ENCODE results near the gene RIGI. TPM values are rescaled to one million over a fixed set of nuclear protein-coding genes. Genes with fewer than 3 reads are reported as not detected.

RIGI gene
- total and polyA plus RNA-seq, 9 of the 15 experiments (the other 6 are each of a cell fraction or from before 2014, with no cell fraction given) = 0.27 to 1.1 (median 0.54) TPM

- Histone ChIP-seq H4K20me1 (replicated peaks; ENCODE audit: control insufficient read depth, insufficient read depth, low read length) (peaks cover 8% of the 10 kb centered on the region; the same call in 1 of the 2 replicates), H2AFZ (ENCODE audit: low read depth, low read length) (no peak overlapping the region), H3K9me3 (replicated peaks; ENCODE audit: control insufficient read depth, insufficient read depth, low read depth, low read length) (no peaks in the 10 kb centered on the region), H3K79me2 (ENCODE audit: control insufficient read depth, insufficient read depth, low read length) (peaks cover 70% of the 10 kb centered on the region), H3K4me3 (no peak overlapping the region), H3K9me1 (ENCODE audit: control insufficient read depth, insufficient read depth, low read length) (no peaks in the 10 kb centered on the region), H3K27ac (ENCODE audit: extremely low read depth, low read depth, low read length) (no peak overlapping the region), H3K4me1 (replicated peaks in 1 of 2; ENCODE audit: control insufficient read depth in 2 of 2, insufficient read depth in 2 of 2, low read length in 2 of 2) (peaks cover 0 to 11% of the 10 kb centered on the region in 2 experiments; a peak in 2 of 5 replicates), H3K4me2 (ENCODE audit: insufficient read depth, low read length) (no peak overlapping the region), H3K9ac (ENCODE audit: insufficient read depth in 1 of 2, low read depth in 2 of 2, low read length in 2 of 2) (no peak overlapping the region), H3K36me3 (ENCODE audit: control insufficient read depth, insufficient read depth, low read length) (peaks cover 44% of the 10 kb centered on the region), H3K27me3 (ENCODE audit: control insufficient read depth in 2 of 2, insufficient read depth in 2 of 2, low read length in 2 of 2) (no peaks in the 10 kb centered on the region)
- 80% methylated on average over 1 of the region's 1 CpG for WGBS (ENCODE audit: insufficient coverage, low coverage, missing lambda C conversion rate)
- TF ChIP-seq ERF (CRISPR knock-in tag; IDR thresholded peaks at IDR 0.05) (no peak), TARDBP (IDR thresholded peaks at IDR 0.05) (no peak), AFF4 (CRISPR knock-in tag; IDR thresholded peaks at IDR 0.05) (no peak), MIER1 (IDR thresholded peaks at IDR 0.05; ENCODE audit: low read depth) (no peak), ZNF431 (CRISPR knock-in tag; IDR thresholded peaks at IDR 0.05) (no peak), ASH1L (IDR thresholded peaks at IDR 0.05; ENCODE audit: borderline replicate concordance, low read depth, partially characterized antibody) (no peak), ZSCAN29 (IDR thresholded peaks at IDR 0.05) (no peak), C11orf30 (IDR thresholded peaks at IDR 0.05; ENCODE audit: low read depth) (peak; percentile 35; the same call in 1 of the 2 replicates), JUNB (CRISPR knock-in tag; conservative IDR thresholded peaks at IDR 0.05) (no peak), ZNF140 (CRISPR knock-in tag; IDR thresholded peaks at IDR 0.05) (no peak), ZNF316 (IDR thresholded peaks at IDR 0.05) (peak; percentile 62), RAD21 (CRISPR knock-in tag; conservative IDR thresholded peaks at IDR 0.05 in 1 of 2, IDR thresholded peaks at IDR 0.05 in 1 of 2) (no peak), KLF10 (CRISPR knock-in tag; IDR thresholded peaks at IDR 0.05) (no peak), RBM22 (IDR thresholded peaks at IDR 0.05; ENCODE audit: low read depth, low read length, poor library complexity, severe bottlenecking) (no peak), GABPB2 (CRISPR knock-in tag; conservative IDR thresholded peaks at IDR 0.05) (no peak), LARP7 (IDR thresholded peaks at IDR 0.05) (no peak)
- TF ChIP-seq, protein P1, sequence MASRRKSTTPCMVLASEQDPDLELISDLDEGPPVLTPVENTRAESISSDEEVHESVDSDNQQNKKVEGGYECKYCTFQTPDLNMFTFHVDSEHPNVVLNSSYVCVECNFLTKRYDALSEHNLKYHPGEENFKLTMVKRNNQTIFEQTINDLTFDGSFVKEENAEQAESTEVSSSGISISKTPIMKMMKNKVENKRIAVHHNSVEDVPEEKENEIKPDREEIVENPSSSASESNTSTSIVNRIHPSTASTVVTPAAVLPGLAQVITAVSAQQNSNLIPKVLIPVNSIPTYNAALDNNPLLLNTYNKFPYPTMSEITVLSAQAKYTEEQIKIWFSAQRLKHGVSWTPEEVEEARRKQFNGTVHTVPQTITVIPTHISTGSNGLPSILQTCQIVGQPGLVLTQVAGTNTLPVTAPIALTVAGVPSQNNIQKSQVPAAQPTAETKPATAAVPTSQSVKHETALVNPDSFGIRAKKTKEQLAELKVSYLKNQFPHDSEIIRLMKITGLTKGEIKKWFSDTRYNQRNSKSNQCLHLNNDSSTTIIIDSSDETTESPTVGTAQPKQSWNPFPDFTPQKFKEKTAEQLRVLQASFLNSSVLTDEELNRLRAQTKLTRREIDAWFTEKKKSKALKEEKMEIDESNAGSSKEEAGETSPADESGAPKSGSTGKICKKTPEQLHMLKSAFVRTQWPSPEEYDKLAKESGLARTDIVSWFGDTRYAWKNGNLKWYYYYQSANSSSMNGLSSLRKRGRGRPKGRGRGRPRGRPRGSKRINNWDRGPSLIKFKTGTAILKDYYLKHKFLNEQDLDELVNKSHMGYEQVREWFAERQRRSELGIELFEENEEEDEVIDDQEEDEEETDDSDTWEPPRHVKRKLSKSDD (conservative IDR thresholded peaks at IDR 0.05; ENCODE audit: low read length) = no peak
- TF ChIP-seq, protein P2, sequence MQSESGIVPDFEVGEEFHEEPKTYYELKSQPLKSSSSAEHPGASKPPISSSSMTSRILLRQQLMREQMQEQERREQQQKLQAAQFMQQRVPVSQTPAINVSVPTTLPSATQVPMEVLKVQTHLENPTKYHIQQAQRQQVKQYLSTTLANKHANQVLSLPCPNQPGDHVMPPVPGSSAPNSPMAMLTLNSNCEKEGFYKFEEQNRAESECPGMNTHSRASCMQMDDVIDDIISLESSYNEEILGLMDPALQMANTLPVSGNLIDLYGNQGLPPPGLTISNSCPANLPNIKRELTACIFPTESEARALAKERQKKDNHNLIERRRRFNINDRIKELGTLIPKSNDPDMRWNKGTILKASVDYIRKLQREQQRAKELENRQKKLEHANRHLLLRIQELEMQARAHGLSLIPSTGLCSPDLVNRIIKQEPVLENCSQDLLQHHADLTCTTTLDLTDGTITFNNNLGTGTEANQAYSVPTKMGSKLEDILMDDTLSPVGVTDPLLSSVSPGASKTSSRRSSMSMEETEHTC (IDR thresholded peaks at IDR 0.05) = no peak
- no peak for DNase-seq (ENCODE audit: extremely low read depth in 1 of 4, low spot score in 3 of 4)
- no peak for FAIRE-seq
- no TSS peak for BruUV-seq (replicated peaks)
- ChIA-PET CTCF (ENCODE audit: low intra/inter-chr PET ratio) (no interaction called here), POLR2A (interaction anchor here (0.7 to 1.0 kb wide), 2 partner anchors 9 to 12 kb away, joined by 3 to 4 read pairs; no protein-coding TSS in a partner anchor)
- in situ Hi-C loops (cut with MboI) (no loop called here), intact Hi-C loops (cut with micrococcal nuclease) (no loop called here)
- no peak for ATAC-seq
These were observed 19.9 kb upstream of the RIGI start for GRCh38 chr9:32545884-32546283.
